ENCODE results near the gene PGLYRP2. TPM values are rescaled to one million over a fixed set of nuclear protein-coding genes. Genes with fewer than 3 reads are reported as not detected.

Gene PGLYRP2, protein sequence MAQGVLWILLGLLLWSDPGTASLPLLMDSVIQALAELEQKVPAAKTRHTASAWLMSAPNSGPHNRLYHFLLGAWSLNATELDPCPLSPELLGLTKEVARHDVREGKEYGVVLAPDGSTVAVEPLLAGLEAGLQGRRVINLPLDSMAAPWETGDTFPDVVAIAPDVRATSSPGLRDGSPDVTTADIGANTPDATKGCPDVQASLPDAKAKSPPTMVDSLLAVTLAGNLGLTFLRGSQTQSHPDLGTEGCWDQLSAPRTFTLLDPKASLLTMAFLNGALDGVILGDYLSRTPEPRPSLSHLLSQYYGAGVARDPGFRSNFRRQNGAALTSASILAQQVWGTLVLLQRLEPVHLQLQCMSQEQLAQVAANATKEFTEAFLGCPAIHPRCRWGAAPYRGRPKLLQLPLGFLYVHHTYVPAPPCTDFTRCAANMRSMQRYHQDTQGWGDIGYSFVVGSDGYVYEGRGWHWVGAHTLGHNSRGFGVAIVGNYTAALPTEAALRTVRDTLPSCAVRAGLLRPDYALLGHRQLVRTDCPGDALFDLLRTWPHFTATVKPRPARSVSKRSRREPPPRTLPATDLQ
- not detected for total RNA-seq (2021; fragmentation: NEBNext Ultra II Directional; extraction: Animal tissue kit (Norgen Biotek cat#: 25700))
- long read RNA-seq = 0 reads

- peak; percentile 29; the same call in 1 of the 2 replicates for TF ChIP-seq CTCF (IDR thresholded peaks at IDR 0.05)
- peak; percentile 9 for DNase-seq
- Mint-ChIP-seq H3K27me3 (ENCODE audit: insufficient read depth) (peaks cover 3% of the 10 kb centered on the region), H3K27ac (no peak within 1 kb of the TSS), H3K36me3 (ENCODE audit: low read depth) (no peaks in the 10 kb centered on the region), H3K9me3 (no peaks in the 10 kb centered on the region), H3K4me1 (ENCODE audit: low read depth) (no peaks in the 10 kb centered on the region), H3K4me3 (no peak within 1 kb of the TSS)
Measured at GRCh38 chr19:15479391-15480345, at the start of gene PGLYRP2. Gene PGLYRP2 (minus strand): TSS chr19:15479501. CDS start chr19:15479371, 130 bp downstream.

- H3K27me3 Mint-ChIP-seq (ENCODE audit: insufficient read depth) = peaks cover 16% of the 10 kb centered on the region
- H3K4me1 Mint-ChIP-seq (ENCODE audit: low read depth) = no peaks in the 10 kb centered on the region
- no peak for TF ChIP-seq CTCF (IDR thresholded peaks at IDR 0.05)
- H3K36me3 Mint-ChIP-seq (ENCODE audit: low read depth) = no peaks in the 10 kb centered on the region
- H3K9me3 Mint-ChIP-seq = peaks cover 5% of the 10 kb centered on the region; the same call in 1 of the 2 replicates
- no peak for DNase-seq
- no peak overlapping the region for H3K4me3 Mint-ChIP-seq
- no peak overlapping the region for H3K27ac Mint-ChIP-seq
Measured at GRCh38 chr19:15527705-15528104, 48.4 kb upstream of the PGLYRP2 start.

GRCh38 chr19:15526408-15526807 is 47.1 kb upstream of the PGLYRP2 start:
- Mint-ChIP-seq H3K4me3 (no peak overlapping the region), H3K27ac (no peak overlapping the region), H3K4me1 (ENCODE audit: low read depth) (no peaks in the 10 kb centered on the region), H3K36me3 (ENCODE audit: low read depth) (no peaks in the 10 kb centered on the region), H3K27me3 (ENCODE audit: insufficient read depth) (peaks cover 14% of the 10 kb centered on the region), H3K9me3 (peaks cover 5% of the 10 kb centered on the region; the same call in 1 of the 2 replicates)
- no peak for DNase-seq
- TF ChIP-seq CTCF (IDR thresholded peaks at IDR 0.05) = no peak

- Mint-ChIP-seq H3K27me3 (ENCODE audit: insufficient read depth) (peaks cover 12% of the 10 kb centered on the region), H3K9me3 (peaks cover 2% of the 10 kb centered on the region; the same call in 1 of the 2 replicates), H3K4me3 (no peak overlapping the region), H3K4me1 (ENCODE audit: low read depth) (no peaks in the 10 kb centered on the region), H3K27ac (no peak overlapping the region), H3K36me3 (ENCODE audit: low read depth) (no peaks in the 10 kb centered on the region)
- no peak for TF ChIP-seq CTCF (IDR thresholded peaks at IDR 0.05)
- no peak for DNase-seq
Measured at GRCh38 chr19:15525291-15525690, 46.0 kb upstream of the PGLYRP2 start.

DNA sequence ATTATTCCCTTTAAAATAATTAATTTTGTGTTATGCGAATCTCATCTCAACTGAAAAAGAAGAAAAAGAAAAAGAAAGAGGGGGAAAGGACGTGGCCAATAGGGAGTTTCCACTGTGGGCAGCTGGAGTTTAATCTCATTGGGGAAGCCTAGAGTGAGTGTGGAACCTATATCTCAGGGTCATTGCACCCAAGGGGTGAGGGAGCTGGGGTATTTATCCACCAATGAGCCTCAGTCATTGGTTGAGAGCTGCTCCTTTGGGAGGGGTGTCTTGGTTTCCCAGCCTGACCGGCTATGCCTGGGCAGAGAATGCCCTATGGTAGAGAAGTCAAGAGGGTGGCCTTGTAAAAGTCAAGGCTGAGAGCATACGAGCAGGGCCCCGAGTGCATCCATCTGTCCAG is 45.5 kb upstream of the PGLYRP2 start:
- DNase-seq = no peak
- Mint-ChIP-seq H3K4me3 (no peak overlapping the region), H3K9me3 (no peaks in the 10 kb centered on the region), H3K27me3 (ENCODE audit: insufficient read depth) (peaks cover 12% of the 10 kb centered on the region), H3K4me1 (ENCODE audit: low read depth) (no peaks in the 10 kb centered on the region), H3K27ac (no peak overlapping the region), H3K36me3 (ENCODE audit: low read depth) (no peaks in the 10 kb centered on the region)
- TF ChIP-seq CTCF (IDR thresholded peaks at IDR 0.05) = no peak
